HUES48 (cell line): ENCODE results near the gene KLHDC7B.

Experiments
- H3K27ac ChIP-seq: one replicate; pipeline ENCODE4 v1.7.0; 2013; ENCODE audit warnings: low read depth, low read length, inconsistent platforms
- H3K27me3 ChIP-seq: 2 replicates; pipeline ENCODE4 v1.6.1; 2013; ENCODE audit warnings: mild to moderate bottlenecking, low read length; ENCODE audit not compliant: control insufficient read depth, insufficient read depth
- H3K36me3 ChIP-seq: 2 replicates; pipeline ENCODE4 v1.6.1; 2013; ENCODE audit warnings: low read length; ENCODE audit not compliant: control insufficient read depth, insufficient read depth
- H3K4me1 ChIP-seq: 2 replicates; pipeline ENCODE4 v1.6.1; 2013; ENCODE audit warnings: mild to moderate bottlenecking, low read length; ENCODE audit not compliant: control insufficient read depth, insufficient read depth
- H3K4me3 ChIP-seq: 2 replicates; pipeline ENCODE4 v1.5.1; 2013; ENCODE audit warnings: mild to moderate bottlenecking, low read depth, low read length
- H3K9ac ChIP-seq: 2 replicates; pipeline ENCODE4 v1.6.1; 2013; ENCODE audit warnings: mild to moderate bottlenecking, low read depth, low read length, moderate library complexity
- H3K9me3 ChIP-seq: 2 replicates; pipeline ENCODE4 v1.6.1; 2013; ENCODE audit warnings: low read length; ENCODE audit not compliant: control insufficient read depth, insufficient read depth

KLHDC7B gene

DNA sequence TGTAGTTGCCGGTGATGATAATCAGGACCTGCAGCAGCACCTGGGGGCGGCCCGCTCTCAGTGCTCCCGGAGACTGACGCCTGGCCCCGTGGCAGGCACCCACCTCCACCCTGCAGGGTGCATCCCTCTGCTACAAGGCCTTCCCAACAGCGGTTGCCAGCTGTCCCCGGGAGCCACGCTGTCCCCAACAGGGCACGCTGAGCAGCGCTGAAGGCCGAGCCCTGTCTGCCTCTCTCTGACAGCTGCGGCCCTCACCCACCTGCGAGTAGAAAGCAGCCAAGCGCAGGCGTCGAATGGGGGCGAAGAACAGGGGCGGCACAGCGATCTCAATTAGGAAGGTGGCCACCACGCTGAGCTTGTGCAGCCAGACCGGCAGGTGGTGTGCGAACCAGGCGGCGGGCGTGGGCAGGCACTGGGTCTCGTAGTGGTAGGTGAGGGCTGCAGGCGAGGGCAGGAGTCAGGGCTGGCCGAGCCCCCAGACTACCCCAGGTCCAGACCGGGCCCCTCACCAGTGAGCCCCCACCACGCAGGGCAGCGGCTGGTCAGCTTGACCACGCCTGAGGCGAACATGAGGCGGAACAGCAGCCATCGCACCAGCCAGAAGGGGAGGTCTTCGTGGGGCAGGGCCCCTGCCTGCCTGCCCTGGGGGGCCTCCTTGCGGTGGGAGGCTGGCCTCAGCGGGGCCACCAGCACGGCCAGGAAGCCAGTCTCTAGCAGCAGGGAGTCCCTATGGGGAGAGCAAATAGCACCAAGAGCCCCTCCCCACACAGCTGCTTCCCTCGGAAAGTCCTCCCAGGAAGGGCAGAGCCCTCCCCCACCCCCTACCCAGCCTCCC, 39.7 kb upstream of the KLHDC7B start:
- 0 out of 2 replicates have a peak overlapping the region, but pooled peaks have one; percentile 26 for H3K4me3 ChIP-seq
- peaks cover 16% of the 10 kb centered on the region for H3K36me3 ChIP-seq
- H3K4me1 ChIP-seq = peaks cover 5% of the 10 kb centered on the region; the same call in 1 of the 2 replicates
- H3K9ac ChIP-seq = no peak overlapping the region
- no peaks in the 10 kb centered on the region for H3K9me3 ChIP-seq
- H3K27me3 ChIP-seq = no peaks in the 10 kb centered on the region
- no peak overlapping the region for H3K27ac ChIP-seq

DNA sequence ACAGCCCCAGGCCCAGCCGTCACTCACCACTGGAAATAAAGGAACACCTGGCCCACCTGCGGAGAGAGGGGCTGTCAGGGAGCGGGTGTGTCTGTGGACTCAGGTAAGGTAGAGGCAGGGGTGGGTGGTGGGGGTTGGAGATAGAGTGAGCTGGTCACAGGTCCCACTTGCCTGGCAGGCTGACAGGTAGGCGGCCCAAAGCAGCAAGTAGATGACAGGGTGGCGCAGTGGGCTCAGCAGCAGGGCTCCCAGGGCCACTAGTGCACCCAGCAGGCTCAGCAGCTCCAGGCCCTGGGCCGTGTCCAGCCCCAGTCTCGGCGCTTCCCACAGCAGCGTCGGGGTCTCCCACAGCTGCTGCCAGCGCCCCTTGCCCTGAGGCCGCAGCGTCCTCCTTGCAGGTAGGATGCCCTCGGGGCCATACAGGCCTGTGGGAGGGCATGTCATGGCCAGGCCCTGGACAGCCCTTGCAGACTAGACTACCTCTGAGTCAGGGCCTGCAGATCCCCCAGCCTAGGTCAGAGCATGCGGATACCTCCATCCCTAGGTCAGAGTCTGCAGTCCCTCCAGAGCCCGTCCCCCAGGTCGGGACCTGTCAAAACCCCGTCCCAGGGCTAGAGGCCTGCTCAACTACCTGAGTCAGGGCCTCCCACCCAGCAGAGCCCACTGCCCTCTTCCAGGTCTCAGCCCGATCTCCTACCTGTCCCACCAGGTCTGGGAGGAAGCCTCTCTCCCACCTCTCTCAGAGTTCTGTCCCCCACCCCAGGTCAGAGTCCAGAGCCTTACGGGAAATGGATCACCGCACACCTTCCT, 38.9 kb upstream of the KLHDC7B start:
- H3K4me1 ChIP-seq = peaks cover 5% of the 10 kb centered on the region; the same call in 1 of the 2 replicates
- H3K4me3 ChIP-seq = peak overlapping the region; percentile 91
- H3K27me3 ChIP-seq = no peaks in the 10 kb centered on the region
- no peak overlapping the region for H3K27ac ChIP-seq
- peak overlapping the region; percentile 48 for H3K9ac ChIP-seq
- no peaks in the 10 kb centered on the region for H3K9me3 ChIP-seq
- H3K36me3 ChIP-seq = peaks cover 16% of the 10 kb centered on the region

DNA sequence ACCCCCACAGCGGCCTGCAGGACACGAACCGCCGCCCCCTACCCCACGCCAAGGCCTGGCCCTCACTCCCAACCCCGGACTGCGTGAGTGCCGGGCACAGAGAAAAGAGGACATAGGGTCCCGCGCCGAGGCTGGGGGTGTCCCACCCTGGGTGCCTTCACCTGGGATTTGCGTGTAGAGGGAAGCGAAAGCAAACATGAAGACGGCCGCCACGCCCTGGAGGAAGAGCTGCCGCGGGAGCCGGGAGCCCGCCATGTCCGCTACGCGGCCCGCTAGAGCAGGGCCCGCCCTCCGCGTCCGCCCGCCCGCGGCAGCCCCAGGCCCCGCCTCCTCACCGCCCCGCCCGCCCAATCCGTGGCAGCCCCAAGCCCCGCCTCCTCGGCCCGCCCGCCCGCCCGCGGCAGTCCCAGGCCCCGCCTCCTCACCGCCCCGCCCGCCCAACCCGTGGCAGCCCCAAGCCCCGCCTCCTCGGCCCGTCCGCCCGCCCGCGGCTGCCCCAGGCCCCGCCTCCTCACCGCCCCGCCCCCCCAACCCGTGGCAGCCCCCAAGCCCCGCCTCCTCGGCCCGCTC, 38.2 kb upstream of the KLHDC7B start, which contains the start of gene LMF2:
TSS of gene LMF2 (minus strand) at position 282 of the 570 bp plus-strand sequence. CDS start at position 255, 27 bp downstream.
- Histone ChIP-seq H3K4me1 (peaks cover 5% of the 10 kb centered on the region; the same call in 1 of the 2 replicates), H3K36me3 (peaks cover 16% of the 10 kb centered on the region), H3K27me3 (no peaks in the 10 kb centered on the region), H3K9me3 (no peaks in the 10 kb centered on the region), H3K9ac (peak within 1 kb of the TSS; percentile 98), H3K27ac (peak within 1 kb of the TSS; percentile 96), H3K4me3 (peak within 1 kb of the TSS; percentile 99)

DNA sequence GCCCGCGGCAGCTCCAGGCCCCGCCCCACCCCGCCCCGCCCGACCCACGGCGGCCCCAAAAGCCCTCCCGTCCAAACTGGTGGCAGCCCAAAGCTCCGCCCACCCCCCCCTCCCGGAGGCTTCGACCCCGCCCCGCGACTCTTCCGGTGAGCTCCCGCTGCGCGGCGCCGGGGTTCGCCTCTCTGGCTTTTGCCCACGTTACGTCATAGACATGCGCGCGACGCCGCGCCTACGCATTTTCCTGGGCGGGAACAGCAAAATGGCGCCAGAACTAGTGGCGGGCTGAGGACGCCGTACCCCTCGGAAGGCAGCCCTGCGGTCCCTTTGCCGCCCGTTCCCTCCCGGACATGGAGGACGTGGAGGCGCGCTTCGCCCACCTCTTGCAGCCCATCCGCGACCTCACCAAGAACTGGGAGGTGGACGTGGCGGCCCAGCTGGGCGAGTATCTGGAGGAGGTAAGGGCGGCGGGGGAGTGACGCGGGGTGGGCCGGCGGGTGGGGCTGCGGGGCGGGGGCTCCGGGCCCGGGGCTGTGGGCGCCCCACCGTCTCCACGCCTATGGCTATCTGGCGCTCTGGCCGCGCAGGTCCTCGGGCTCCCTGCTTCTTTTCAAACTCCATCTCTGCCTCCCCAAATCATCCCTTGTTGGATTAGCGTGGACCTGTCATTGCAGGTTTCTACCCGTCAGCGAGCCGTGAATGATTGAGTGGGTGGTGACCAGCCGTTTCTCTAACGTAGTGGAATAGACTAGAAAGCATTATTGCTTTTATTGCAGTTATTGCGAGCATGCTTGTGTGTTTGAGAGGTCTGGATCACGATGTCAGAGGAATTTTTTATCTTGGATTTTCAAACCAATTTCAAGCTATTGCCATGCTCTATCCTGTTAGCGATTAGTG, 37.5 kb upstream of the KLHDC7B start, which contains the start of gene NCAPH2:
TSS of gene NCAPH2 (plus strand) at position 234 of the 894 bp plus-strand sequence. CDS start at position 348, 114 bp downstream.
- peak within 1 kb of the TSS; percentile 96 for H3K27ac ChIP-seq
- peaks cover 16% of the 10 kb centered on the region for H3K36me3 ChIP-seq
- H3K4me3 ChIP-seq = peak within 1 kb of the TSS; percentile 99
- H3K4me1 ChIP-seq = peaks cover 5% of the 10 kb centered on the region; the same call in 1 of the 2 replicates
- H3K9ac ChIP-seq = peak within 1 kb of the TSS; percentile 98
- no peaks in the 10 kb centered on the region for H3K27me3 ChIP-seq
- H3K9me3 ChIP-seq = no peaks in the 10 kb centered on the region

DNA sequence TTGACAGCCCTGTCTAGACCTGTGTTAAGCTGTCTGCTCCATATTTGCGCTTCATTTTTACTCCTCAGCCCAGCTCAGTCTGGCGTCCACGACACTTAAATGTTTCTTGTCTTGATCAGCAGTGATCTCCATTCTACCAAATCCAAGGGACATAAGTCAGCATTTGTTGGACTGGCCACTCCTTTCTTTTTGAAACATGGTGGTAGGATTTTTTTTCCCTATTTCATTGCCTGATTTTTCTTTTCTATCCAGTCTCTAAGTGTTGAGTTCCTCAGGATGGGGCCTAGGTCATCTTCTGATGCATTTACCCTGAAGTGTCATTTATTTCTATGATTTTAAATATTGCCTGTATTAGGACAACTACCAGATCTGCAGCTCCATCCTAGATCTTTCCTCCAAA, 36.8 kb upstream of the KLHDC7B start:
- Histone ChIP-seq H3K36me3 (peaks cover 16% of the 10 kb centered on the region), H3K4me3 (peak overlapping the region; percentile 99), H3K4me1 (peaks cover 5% of the 10 kb centered on the region; the same call in 1 of the 2 replicates), H3K9ac (peak overlapping the region; percentile 98; the same call in 1 of the 2 replicates), H3K9me3 (no peaks in the 10 kb centered on the region), H3K27me3 (no peaks in the 10 kb centered on the region), H3K27ac (peak overlapping the region; percentile 96)

DNA sequence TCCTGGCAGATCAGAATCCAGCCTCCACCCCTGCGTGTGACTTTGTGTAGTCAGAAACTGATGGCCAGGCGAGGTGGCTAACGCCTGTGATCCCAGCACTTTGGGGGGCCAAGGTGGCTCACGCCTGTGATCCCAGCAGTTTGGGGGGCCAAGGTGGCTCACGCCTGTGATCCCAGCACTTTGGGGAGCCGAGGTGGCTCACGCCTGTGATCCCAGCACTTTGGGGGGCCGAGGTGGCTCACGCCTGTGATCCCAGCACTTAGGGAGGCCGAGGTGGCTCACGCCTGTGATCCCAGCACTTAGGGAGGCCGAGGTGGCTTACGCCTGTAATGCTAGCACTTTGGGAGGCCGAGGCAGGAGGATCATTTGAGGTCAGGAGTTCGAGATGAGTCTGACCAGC, 32.5 kb upstream of the KLHDC7B start:
- Histone ChIP-seq H3K9ac (no peak overlapping the region), H3K27me3 (no peaks in the 10 kb centered on the region), H3K4me1 (peaks cover 5% of the 10 kb centered on the region; the same call in 1 of the 2 replicates), H3K9me3 (no peaks in the 10 kb centered on the region), H3K4me3 (no peak overlapping the region), H3K27ac (no peak overlapping the region), H3K36me3 (peaks cover 18% of the 10 kb centered on the region)

DNA sequence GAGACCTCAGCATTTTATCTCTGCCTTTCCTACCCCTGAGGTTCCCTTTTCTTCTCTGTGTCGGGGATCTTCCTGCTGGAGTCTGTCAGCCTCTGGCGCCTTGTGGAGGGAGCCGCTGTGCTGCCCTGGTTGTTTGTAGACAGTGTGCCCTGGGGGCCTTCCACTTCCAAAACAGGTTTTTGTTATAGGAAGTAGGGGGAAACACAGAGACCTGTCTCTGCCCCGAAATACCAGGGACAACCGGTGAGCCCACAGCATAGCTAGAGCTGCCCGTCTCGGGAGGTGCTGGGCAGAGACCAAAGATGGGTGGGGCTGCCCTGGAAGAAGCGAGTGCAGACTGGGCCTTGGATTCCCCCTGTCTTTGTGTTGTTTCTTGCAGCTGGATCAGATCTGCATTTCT, 29.6 kb upstream of the KLHDC7B start:
- no peak overlapping the region for H3K9ac ChIP-seq

DNA sequence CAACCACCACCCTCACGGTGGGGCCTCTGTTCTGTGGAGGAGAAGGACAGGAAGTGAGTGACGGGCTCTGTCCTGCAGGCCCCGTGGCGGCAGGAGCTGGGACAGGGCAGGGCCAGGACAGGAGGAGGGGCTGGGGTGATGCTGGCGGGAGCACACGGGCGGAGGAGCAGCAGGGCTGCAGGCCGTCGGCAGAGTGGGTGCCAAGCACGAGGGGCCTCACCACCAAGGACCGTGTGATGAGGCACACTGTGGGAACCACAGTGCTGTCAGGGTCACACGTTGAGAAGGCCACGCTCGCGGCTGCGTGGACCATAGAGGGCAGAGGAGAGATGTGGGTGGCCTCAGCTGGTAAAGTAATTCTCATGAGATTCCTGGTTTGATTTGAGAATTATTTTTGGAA, 28.8 kb upstream of the KLHDC7B start:
- Histone ChIP-seq H3K9me3 (no peaks in the 10 kb centered on the region), H3K9ac (no peak overlapping the region), H3K36me3 (peaks cover 45% of the 10 kb centered on the region), H3K27me3 (no peaks in the 10 kb centered on the region), H3K4me1 (no peaks in the 10 kb centered on the region), H3K27ac (no peak overlapping the region), H3K4me3 (no peak overlapping the region)

More for the DNA sequence above, 29.6 kb upstream of the KLHDC7B start:
- no peaks in the 10 kb centered on the region for H3K9me3 ChIP-seq
- H3K27me3 ChIP-seq = no peaks in the 10 kb centered on the region
- peaks cover 37% of the 10 kb centered on the region for H3K36me3 ChIP-seq
- H3K4me1 ChIP-seq = no peaks in the 10 kb centered on the region
- H3K4me3 ChIP-seq = no peak overlapping the region
- H3K27ac ChIP-seq = no peak overlapping the region

DNA sequence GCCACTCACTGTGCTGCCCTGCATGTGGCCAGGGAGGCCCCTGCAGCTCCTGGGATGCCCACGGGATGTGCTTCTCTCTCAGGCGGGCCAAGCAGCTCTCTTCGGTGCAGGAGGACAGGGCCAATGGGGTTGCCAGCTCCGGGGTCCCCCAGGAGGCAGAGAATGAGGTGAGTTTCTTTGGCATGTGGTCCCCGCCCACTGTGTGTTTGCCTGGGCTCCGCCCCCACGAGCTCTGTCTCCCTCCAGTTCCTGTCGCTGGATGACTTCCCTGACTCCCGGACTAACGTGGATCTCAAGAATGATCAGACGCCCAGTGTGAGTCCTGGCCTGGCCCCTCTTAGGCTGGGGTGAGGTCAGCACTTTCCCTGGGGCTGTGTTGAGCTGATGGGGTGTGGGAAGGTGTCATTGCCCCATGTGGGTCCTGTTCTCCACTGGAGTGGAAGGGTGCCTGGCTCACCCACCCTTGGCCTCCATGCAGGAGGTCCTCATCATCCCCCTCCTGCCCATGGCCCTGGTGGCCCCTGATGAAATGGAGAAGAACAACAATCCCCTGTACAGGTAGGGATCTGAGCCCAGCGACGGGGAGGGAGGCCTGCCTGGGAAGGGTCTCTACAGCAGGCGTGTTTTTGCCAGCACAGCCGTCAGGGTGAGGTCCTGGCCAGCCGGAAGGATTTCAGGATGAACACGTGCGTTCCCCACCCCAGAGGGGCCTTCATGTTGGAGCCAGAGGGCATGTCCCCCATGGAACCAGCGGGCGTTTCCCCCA, 28.0 kb upstream of the KLHDC7B start:
- H3K4me3 ChIP-seq = no peak overlapping the region
- H3K9ac ChIP-seq = no peak overlapping the region
- H3K9me3 ChIP-seq = no peaks in the 10 kb centered on the region
- H3K27me3 ChIP-seq = no peaks in the 10 kb centered on the region
- H3K36me3 ChIP-seq = peaks cover 53% of the 10 kb centered on the region
- no peak overlapping the region for H3K27ac ChIP-seq
- no peaks in the 10 kb centered on the region for H3K4me1 ChIP-seq
